ENCODE data around the gene MSN.

Gene MSN

DNA sequence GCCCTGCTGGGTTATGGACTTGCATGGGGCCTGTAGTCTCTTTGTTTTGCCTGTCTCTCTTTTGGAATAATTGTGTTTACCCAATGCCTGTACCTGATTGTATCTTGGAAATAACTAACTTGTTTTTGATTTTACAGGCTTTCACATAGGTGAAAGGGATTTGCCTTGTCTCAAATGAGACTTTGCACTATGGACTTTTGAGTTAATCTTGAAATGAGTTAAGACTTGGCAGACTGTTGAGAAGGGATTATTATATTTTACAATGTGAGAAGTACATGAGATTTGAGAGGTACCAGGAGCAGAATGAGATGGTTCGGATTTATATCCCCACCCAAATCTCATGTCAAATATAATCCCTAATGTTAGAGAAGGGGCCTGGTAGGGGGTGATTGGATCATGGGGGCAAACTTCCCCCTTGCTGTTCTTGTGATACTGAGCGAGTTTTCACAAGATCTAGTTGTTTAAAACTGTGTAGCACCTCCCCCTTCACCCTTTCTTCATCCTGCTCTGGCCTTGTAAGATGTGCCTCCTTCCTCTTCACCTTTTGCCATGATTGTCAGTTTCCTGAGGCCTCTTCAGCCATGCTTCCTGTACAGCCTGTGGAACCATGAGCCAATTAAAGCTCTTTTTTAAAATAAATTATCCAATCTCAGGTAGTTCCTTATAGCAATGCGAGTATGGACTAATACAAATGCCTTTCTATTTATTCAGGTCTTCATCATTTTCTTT lies 102.3 kb downstream of the MSN start:
- H3K4me3 ChIP-seq (ENCODE audit: control insufficient read depth, low read depth, low read length) = no peak overlapping the region
- DNase-seq (ENCODE audit: low read depth) = no peak
- TF ChIP-seq CTCF (IDR thresholded peaks at IDR 0.05; ENCODE audit: control insufficient read depth, insufficient read depth, low read depth, low read length, missing control alignments) = no peak

DNA sequence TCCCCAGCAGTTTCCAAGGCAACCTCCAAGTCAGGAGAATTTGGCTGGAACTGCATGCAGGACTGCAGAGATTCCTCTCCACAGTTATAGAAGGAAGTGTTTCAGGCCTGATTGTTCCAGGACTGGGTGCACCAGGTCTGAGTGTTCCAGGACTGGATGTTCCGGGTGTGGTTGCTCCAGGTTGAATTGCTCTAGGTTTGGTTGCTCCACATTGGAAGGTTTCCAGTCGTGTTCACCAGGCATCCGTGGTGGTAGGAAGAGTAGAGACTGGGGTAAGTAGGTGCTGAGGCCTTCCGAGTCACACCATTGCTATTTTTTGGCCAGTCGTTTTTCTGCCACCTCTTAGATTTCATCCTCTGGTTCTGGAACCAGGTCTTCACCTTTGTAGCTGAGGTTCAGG lies 105.4 kb downstream of the MSN start:
- no peak overlapping the region for H3K4me3 ChIP-seq (ENCODE audit: control insufficient read depth, low read depth, low read length)
- DNase-seq (ENCODE audit: low read depth) = no peak
- TF ChIP-seq CTCF (IDR thresholded peaks at IDR 0.05; ENCODE audit: control insufficient read depth, insufficient read depth, low read depth, low read length, missing control alignments) = no peak

DNA sequence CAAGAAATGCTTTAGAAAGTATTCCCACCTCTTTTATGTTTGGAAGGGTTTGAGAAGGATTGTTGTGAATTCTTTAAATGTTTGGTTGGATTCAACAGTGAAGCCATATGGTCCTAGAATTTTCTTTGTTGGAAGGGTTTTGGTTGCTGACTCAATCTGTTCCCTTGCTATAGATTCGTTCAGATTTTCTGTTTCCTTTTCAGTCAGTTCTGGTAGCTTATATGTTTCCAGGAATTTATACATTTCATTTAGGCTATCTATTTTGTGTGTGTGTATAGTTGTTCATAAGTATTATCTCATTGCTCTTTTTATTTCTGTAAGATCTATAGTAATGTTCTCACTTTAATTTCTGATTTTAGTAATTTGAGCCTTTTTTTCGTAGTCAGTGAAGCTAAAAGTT lies 114.4 kb downstream of the MSN start:
- no peak for DNase-seq (ENCODE audit: low read depth)
- TF ChIP-seq CTCF (IDR thresholded peaks at IDR 0.05; ENCODE audit: control insufficient read depth, insufficient read depth, low read depth, low read length, missing control alignments) = no peak
- H3K4me3 ChIP-seq (ENCODE audit: control insufficient read depth, low read depth, low read length) = no peak overlapping the region

GRCh38 chrX:65783746-65784145 lies 116.3 kb downstream of the MSN start:
- no peak for TF ChIP-seq CTCF (IDR thresholded peaks at IDR 0.05; ENCODE audit: control insufficient read depth, insufficient read depth, low read depth, low read length, missing control alignments)
- DNase-seq (ENCODE audit: low read depth) = no peak

More at GRCh38 chrX:65783746-65784145, 116.3 kb downstream of the MSN start:
- H3K4me3 ChIP-seq (ENCODE audit: control insufficient read depth, low read depth, low read length) = no peak overlapping the region
